GM12878 (cell line): ENCODE results near the gene DGKE.

Experiments
- EP300 ChIP-seq, 2 experiments: fragments of 150-350 bp in 1 of 2; IDR thresholded peaks; 2 replicates each; pipeline ENCODE4 v1.6.1; 2011 to 2012; ENCODE audit warnings: low read depth in 2 of 2, low read length in 2 of 2, borderline replicate concordance in 1 of 2, improper control_type of control experiment in 1 of 2, inconsistent platforms in 1 of 2; ENCODE audit not compliant: control insufficient read depth in 1 of 2
- ESRRA ChIP-seq: IDR thresholded peaks from 2 replicates; pipeline ENCODE4 v1.6.1; 2012; ENCODE audit warnings: mild to moderate bottlenecking, low read length, improper control_type of control experiment
- MXI1 ChIP-seq: fragments of 150-350 bp; IDR thresholded peaks from 2 replicates; pipeline ENCODE4 v1.6.1; 2011; ENCODE audit warnings: low read depth, mild to moderate bottlenecking, inconsistent platforms, low read length, improper control_type of control experiment
- NRF1 ChIP-seq: conservative IDR thresholded peaks from 2 replicates; pipeline ENCODE4 v1.6.1; 2011; ENCODE audit warnings: mild to moderate bottlenecking, low read depth, low read length, improper control_type of control experiment
- POLR2AphosphoS5 ChIP-seq: IDR thresholded peaks from 2 replicates; pipeline ENCODE4 v1.6.1; 2011; ENCODE audit warnings: mild to moderate bottlenecking, low read length, inconsistent platforms
- RUNX3 ChIP-seq: IDR thresholded peaks from 2 replicates; pipeline ENCODE4 v1.6.1; 2012; ENCODE audit warnings: low read length, inconsistent platforms
- SMAD1 ChIP-seq: fragments of 450-650 bp; IDR thresholded peaks from 2 replicates; pipeline ENCODE4 v1.6.1; 2018; ENCODE audit warnings: mild to moderate bottlenecking, low read depth; ENCODE audit not compliant: partially characterized antibody
- SP1 ChIP-seq: IDR thresholded peaks from one replicate; pipeline ENCODE4 v1.6.1; 2011; ENCODE audit warnings: low read depth, low read length
- TF ChIP-seq, protein P1 (sequence below), 3 experiments: IDR thresholded peaks in 2 of 3; conservative IDR thresholded peaks in 1 of 3; 2 replicates each; pipeline ENCODE4 v1.5.1; 2011; ENCODE audit warnings: low read depth in 3 of 3, low read length in 3 of 3, mild to moderate bottlenecking in 3 of 3, control low read depth in 2 of 3, moderate library complexity in 2 of 3, inconsistent platforms in 1 of 3, mixed read lengths in 1 of 3; ENCODE audit not compliant: control insufficient read depth in 2 of 3, insufficient read depth in 1 of 3; ENCODE audit errors: extremely low read depth in 1 of 3
- TF ChIP-seq, protein P2 (sequence below): fragments of 450-650 bp; IDR thresholded peaks from 2 replicates; pipeline ENCODE4 v1.6.1; 2014; ENCODE audit warnings: mild to moderate bottlenecking
- TF ChIP-seq, protein P3 (sequence below): IDR thresholded peaks from 2 replicates; pipeline ENCODE4 v1.6.1; 2012; ENCODE audit warnings: low read depth, low read length, improper control_type of control experiment

DNA sequence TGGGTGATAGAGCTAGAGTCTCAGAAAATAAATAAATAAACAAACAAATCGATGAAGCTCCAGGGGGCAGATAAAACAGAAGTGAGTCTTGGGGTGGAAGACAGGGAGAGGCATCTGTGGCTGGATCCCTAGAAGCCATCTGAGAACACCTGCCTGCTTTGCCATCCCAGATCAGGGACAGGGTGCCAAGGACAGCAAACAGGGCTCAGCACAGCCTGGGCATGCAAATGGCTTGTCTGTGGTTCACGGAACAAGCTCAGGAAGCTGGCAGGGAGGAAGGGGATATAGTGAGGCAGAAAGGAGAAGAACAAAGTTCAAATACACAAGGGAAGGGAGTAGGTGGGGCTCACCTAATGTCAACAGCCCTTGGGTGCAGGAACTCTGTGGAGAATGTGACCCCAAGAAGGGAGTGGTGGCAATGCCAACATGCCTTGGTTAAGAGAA lies 52.4 kb downstream of the DGKE start:
- TF ChIP-seq MXI1 (no peak), SP1 (no peak), POLR2AphosphoS5 (no peak), SMAD1 (no peak), ESRRA (no peak), RUNX3 (no peak), EP300 (IDR thresholded peaks at IDR 0.05; ENCODE audit: borderline replicate concordance in 1 of 2, control insufficient read depth in 1 of 2, low read depth in 2 of 2, low read length in 2 of 2) (no peak), NRF1 (no peak)
- TF ChIP-seq, protein P1, sequence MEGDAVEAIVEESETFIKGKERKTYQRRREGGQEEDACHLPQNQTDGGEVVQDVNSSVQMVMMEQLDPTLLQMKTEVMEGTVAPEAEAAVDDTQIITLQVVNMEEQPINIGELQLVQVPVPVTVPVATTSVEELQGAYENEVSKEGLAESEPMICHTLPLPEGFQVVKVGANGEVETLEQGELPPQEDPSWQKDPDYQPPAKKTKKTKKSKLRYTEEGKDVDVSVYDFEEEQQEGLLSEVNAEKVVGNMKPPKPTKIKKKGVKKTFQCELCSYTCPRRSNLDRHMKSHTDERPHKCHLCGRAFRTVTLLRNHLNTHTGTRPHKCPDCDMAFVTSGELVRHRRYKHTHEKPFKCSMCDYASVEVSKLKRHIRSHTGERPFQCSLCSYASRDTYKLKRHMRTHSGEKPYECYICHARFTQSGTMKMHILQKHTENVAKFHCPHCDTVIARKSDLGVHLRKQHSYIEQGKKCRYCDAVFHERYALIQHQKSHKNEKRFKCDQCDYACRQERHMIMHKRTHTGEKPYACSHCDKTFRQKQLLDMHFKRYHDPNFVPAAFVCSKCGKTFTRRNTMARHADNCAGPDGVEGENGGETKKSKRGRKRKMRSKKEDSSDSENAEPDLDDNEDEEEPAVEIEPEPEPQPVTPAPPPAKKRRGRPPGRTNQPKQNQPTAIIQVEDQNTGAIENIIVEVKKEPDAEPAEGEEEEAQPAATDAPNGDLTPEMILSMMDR (IDR thresholded peaks at IDR 0.05 in 2 of 3, conservative IDR thresholded peaks at IDR 0.05 in 1 of 3; ENCODE audit: control insufficient read depth in 2 of 3, extremely low read depth in 1 of 3, insufficient read depth in 1 of 3, low read depth in 3 of 3, low read length in 3 of 3), result no peak
- TF ChIP-seq, protein P2, sequence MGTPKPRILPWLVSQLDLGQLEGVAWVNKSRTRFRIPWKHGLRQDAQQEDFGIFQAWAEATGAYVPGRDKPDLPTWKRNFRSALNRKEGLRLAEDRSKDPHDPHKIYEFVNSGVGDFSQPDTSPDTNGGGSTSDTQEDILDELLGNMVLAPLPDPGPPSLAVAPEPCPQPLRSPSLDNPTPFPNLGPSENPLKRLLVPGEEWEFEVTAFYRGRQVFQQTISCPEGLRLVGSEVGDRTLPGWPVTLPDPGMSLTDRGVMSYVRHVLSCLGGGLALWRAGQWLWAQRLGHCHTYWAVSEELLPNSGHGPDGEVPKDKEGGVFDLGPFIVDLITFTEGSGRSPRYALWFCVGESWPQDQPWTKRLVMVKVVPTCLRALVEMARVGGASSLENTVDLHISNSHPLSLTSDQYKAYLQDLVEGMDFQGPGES, result no peak
- TF ChIP-seq, protein P3, sequence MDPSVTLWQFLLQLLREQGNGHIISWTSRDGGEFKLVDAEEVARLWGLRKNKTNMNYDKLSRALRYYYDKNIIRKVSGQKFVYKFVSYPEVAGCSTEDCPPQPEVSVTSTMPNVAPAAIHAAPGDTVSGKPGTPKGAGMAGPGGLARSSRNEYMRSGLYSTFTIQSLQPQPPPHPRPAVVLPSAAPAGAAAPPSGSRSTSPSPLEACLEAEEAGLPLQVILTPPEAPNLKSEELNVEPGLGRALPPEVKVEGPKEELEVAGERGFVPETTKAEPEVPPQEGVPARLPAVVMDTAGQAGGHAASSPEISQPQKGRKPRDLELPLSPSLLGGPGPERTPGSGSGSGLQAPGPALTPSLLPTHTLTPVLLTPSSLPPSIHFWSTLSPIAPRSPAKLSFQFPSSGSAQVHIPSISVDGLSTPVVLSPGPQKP, result no peak
